Coronary artery (tissue), 2 donors: ENCODE measurements around the gene MICALL2.

ENCODE experiments used
- DNase-seq: peaks from one replicate; pipeline ENCODE4 v3.0.0-alpha.2; 2017; ENCODE audit warnings: low spot score
- H3K27ac ChIP-seq, 2 donors: fragments of 200-600 bp; sonication (generic); one replicate each; pipeline ENCODE4 v1.5.1; 2016 to 2019
- H3K4me3 ChIP-seq: fragments of 200-600 bp; sonication (generic); 2 replicates; pipeline ENCODE4 v1.5.1; 2016; ENCODE audit warnings: mild to moderate bottlenecking, moderate library complexity
- CTCF ChIP-seq: fragments of 200-600 bp; sonication (generic); IDR thresholded peaks from one replicate; pipeline ENCODE4 v1.5.1; 2019; ENCODE audit warnings: antibody characterized with exemption

The MICALL2 gene

GRCh38 chr7:1455241-1455939, 3.9 kb downstream of the MICALL2 start:
- H3K4me3 ChIP-seq: peak overlapping the region; percentile 38
- TF ChIP-seq CTCF: no peak
- no peak for DNase-seq

DNA sequence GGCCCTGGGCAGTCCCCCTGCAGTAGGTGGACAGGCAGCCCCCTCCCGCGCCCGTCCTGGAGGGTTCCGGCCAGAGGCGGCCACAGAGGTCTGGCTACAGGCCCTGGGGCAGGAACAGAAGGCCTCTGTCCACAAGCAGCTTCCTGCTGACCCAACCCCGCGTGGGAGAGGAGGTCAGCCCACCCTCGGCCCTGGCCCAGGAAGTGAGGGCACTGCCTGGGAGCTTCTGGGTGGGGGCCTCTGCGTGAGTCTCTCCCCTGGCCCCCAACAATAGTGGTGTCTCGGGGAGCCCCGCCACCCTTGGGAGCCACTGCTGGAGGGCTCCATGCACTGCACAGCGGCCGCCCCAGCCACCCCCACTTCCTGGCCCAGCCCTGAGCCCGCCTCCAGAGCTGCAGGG, 4.7 kb downstream of the MICALL2 start:
- no peak for DNase-seq
- Histone ChIP-seq H3K4me3 (peak overlapping the region; percentile 51), H3K27ac (peak overlapping the region in 1 of 2 donors; percentile 65)
- no peak for TF ChIP-seq CTCF

More at GRCh38 chr7:1455241-1455939, 3.9 kb downstream of the MICALL2 start:
- H3K27ac ChIP-seq: peak overlapping the region in 1 of 2 donors; percentile 65

- no peak for DNase-seq
- no peak overlapping the region for H3K4me3 ChIP-seq
- no peak for TF ChIP-seq CTCF
- H3K27ac ChIP-seq: no peak overlapping the region
These were observed 7.1 kb downstream of the MICALL2 start for GRCh38 chr7:1452205-1452604.

DNA sequence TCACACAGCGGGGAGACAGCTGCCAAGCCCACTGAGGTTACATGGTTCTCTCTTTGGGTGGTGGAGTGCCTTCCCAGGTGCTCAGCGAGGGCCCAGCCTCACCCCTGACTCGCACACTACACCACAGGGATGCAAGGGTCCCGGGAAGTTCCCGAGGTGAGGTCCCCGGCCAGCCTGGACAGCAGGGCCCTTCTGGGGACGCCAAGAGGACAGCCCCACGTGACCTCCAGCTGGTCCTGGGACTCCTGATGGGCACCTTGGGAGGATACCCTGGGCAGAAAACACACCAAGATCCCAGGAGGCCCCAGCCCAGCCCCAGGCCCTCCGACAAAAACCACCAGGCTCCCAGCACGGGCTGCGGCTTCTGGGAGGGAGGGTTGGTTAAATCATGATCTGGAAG, 8.3 kb downstream of the MICALL2 start:
- no peak for TF ChIP-seq CTCF
- Histone ChIP-seq H3K4me3 (no peak overlapping the region), H3K27ac (no peak overlapping the region)
- DNase-seq: no peak

- no peak for DNase-seq
- H3K27ac ChIP-seq: no peak overlapping the region
- no peak for TF ChIP-seq CTCF
- no peak overlapping the region for H3K4me3 ChIP-seq
These were observed 8.8 kb downstream of the MICALL2 start for GRCh38 chr7:1450431-1450830.

GRCh38 chr7:1449951-1450350, 9.3 kb downstream of the MICALL2 start:
- TF ChIP-seq CTCF: no peak
- DNase-seq: no peak
- H3K27ac ChIP-seq: peak overlapping the region in 1 of 2 donors; percentile 7
- no peak overlapping the region for H3K4me3 ChIP-seq

DNA sequence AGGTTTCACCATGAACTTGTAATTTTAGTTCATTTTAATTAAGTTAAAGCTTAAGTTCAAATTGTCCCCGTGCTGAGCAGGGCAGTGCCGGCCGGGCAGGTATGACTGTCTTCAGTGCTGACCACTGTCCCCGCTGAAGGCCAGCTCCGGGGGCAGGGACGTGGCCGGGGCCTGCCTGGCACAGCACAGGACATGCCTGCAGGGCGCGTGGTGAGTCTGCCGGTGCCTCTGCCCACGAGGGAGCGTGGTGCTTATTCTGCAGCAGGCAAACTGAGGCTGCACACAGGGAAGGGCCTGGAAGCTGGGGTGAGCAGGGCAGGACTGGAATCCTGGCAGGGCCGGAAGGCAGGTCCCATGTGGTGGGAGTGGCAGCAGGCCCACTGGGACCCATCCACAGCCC, 9.8 kb downstream of the MICALL2 start:
- no peak for DNase-seq

More for the DNA sequence above, 9.8 kb downstream of the MICALL2 start:
- no peak overlapping the region for H3K4me3 ChIP-seq
- peak overlapping the region in 1 of 2 donors; percentile 7 for H3K27ac ChIP-seq
- no peak for TF ChIP-seq CTCF
